Stimulated activated CD4-positive, alpha-beta T cell treated with anti-CD3 and anti-CD28 coated beads, Interleukin-4, amount 100 ng/mL, for 4 hours (primary cell): ENCODE measurements around the gene GET3.

ENCODE experiments used
- DNase-seq, 2 experiments: peaks; one replicate each; pipeline ENCODE4 v3.0.0-alpha.2; 2020

The GET3 gene

DNA sequence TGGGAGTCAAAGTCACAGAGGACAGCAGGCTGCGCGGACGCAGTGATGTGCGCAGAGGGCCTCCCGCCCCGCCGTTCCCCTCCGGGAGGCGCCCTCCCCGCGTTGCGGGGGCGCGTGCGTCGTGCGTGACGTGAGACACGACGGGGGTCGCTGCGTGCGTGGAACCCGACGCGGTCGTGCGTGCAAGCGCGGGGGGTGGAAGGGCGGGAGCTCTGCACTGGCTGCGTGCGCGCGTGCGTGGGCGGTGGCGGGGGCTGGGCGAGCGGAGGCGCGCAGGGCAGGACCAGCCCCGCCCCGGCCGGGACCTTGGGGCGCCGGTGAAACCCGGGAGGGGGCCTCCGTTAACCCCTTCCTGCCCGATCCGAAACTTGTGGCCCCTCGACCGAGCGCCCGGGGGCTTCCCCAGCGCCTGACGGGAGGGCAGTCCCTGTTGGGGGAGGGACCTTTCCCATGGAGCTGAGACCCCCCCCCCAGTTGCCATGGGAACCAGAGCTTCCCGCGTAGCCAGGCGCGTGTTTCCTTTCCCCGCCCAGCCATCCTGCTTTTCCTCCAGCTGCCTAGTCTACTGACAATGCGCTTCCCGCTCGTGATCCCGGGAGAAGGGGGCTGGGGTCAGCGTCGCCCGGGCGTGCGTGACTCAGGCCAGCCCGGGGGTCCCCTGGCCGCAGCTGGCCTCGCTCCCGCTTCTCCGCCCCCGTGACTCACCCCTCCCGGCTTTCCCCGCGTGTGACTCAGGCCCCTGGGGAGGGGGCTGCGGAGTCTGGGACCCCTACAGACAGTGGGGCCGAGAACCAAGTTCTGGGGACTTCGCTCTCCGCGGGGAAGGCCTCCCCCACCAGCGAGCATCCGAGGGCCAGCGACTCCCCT lies 45.4 kb downstream of the GET3 start:
- peak; percentile 91 for DNase-seq

DNA sequence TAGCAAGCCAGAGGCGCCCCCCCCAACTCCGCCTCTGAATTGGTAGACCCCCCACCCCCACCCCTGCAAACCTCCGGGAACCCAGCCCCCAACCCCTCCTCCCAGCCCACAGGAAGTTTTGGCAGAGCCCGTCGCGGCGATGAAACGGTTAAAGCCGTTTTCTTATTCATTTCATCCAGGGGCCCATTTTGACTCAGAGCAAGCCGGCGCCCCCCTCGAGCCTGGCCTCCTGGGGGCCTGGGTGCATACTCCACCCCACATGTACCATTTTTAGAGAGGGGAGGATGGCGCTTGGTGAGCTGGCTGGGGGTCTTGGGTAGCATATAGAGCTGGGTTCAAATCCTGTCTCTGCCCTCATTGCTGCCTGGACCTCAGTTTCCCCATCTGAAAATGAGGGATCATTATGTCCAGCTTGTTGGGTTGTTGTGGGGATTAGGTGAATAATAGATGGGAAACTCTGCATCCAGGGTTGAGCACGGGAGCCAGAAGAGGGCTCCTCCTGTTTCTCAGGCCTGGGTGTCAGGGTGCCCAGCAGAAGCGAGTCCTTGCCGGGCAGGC lies 46.1 kb downstream of the GET3 start:
- peak in 1 of 2 experiments; percentile 56 for DNase-seq

DNA sequence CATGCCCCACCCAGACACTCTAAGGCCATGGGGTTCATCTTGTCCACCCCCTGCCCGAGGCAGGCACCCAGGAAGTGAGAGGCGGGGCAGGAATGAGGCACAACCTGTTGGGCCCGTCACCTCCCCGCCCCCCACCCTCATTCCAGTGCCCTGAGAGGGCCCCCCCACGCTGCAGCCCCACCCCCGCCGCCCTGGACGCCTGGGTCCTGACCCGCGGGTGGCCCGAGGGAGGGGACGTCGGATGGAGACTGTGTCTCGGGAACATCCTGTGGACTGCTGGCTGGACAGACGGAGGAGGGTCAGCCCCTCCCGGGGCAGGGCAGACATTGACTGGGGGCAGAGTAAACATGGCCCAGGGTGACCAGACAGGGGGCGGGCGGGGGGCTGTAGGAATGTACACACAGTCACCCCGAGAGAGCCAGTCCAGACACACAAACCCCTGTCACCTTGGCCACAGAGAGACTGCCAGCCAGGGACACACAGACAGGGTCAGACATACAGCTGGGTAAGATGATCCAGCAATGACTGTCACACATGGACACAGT lies 46.6 kb downstream of the GET3 start:
- no peak for DNase-seq

DNA sequence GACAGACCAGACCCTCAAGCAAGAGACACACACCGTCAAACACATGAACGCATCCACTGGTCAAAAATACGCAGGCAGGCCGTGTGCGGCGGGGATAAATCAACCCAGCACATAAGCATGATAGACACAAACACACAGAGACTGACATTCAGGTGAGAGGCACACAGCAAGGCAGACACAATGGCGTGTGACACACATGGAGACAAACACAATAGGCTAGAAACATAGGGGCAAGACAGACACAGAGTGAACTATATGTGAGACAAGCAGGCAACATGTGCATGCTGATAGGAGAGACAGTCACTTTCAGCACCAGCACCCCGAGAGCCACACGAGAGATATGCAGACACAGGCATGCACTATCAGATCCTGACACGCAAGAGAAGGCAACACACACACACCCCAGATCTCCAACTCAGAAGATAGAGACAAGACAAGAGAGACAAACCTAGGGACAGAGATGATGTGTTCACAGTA lies 47.1 kb downstream of the GET3 start:
- DNase-seq, result no peak

DNA sequence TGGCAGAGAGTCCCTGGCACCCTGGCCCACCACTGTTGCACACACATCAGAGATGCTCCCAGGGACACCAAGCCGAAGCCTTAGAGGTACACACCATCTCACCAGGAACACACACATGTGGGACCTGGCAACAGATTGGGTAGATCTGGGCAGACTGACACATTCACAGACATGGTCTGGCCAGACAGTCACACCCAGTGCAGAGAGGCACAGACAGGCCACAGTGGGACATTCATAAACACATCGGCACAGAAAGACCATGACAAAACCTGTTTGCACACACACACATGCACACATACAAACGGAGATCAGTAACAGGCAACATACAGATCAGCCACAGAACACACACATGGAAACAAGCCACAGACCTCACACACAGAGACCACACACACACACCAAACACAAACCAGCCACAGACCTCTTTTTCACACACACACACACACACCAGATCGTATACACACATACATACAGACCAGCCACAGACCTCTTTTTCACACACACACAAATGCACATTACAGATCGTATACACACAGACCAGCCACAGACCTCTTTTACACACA lies 47.7 kb downstream of the GET3 start:
- DNase-seq, result no peak

DNA sequence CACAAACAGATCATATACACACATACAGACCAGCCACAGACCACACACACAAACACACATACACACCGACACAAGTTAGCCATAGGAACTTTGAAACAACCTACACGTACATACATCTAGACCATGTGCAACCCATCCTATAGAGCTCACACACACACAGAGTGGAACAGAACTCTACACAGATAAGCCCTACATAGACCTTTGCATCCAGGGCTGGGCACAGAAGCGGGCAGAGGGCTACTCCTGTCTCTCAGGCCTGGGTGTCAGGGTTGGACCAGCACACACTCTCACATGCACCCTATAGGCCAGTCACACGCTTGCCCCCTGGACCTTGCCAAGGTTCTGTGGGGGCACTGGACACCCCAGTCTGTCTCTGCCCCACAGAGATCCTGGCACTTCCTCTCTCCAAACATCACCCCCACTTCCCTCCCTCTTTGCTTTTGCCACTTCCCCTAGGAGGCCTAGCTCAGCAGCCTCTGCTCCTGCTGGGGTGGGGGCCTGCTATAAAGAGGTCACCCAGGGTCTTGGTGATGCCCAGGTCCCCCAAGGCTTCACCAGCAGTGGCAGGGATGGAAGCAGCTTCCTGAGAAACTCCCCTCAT lies 48.2 kb downstream of the GET3 start:
- no peak for DNase-seq

DNA sequence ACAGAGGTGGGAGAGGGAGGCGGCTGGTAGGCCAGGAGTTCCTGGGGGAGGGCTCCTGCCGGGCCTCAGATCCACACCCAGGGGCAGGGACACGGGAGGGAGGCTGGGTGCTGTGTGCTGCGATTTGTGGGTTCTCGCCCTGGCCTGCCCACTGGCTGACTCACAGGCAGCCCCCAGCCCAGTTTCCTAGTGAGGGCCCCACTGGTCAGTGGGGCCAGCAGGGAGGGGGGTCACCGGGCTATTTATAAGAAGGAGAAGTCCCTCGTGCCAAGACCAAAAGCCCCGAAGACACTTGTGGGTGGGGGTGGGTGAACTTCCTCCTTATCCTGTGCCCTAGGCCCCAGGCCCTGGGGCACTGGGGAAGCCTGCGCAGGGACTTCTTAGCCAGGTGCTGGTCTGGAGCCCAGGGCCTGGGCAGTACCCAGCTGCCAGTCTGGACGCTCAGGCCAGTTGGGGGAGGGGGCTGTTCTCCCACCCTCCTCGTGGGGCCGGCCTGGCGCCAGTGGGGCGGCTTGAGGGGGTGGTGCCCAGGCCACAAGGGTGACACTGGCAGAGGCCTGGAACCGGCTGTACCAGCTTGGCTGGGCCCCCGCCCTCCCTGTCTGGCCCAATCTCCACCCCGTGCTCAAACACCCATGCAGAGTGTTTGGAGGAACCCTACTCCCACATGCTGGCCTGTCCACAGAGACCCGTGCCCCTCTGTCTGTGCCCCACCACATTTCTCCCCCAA lies 49.0 kb downstream of the GET3 start:
- DNase-seq, result no peak

DNA sequence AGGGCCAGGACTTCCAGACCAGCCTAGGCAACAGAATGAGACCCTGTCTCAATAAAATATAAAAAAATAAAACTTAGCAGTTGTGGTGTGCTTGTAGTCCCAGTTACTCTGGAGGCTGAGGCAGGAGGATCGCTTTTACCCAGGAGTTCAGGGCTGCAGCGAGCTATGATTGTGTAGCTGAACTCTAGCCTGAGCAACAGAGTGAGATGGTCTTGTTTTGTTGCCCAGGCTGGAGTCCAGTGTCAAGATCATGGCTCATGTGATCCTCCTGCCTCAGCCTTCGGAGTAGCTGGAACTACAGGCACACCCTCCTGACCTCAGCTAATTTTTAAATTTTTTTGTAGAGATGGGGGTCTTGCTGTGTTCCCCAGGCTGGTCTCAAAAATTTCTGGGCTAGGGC lies 49.7 kb downstream of the GET3 start:
- DNase-seq, result no peak

DNA sequence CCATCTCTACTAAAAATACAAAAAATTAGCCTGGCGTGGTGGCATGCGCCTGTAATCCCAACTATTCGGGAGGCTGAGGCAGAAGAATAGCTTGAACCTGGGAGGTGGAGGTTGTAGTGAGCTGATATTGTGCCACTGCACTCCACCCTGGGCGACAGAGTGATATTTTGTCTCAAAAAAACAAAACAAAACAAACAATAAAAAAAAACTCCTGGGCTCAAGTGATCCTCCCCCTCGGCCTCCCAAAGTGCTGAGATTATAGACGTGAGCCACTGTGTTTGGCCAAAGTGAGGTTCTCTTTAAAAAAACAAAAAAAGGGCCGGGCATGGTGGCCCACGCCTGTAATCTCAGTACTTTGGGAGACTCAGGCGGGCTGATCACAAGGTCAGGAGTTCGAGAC lies 50.2 kb downstream of the GET3 start:
- no peak for DNase-seq

DNA sequence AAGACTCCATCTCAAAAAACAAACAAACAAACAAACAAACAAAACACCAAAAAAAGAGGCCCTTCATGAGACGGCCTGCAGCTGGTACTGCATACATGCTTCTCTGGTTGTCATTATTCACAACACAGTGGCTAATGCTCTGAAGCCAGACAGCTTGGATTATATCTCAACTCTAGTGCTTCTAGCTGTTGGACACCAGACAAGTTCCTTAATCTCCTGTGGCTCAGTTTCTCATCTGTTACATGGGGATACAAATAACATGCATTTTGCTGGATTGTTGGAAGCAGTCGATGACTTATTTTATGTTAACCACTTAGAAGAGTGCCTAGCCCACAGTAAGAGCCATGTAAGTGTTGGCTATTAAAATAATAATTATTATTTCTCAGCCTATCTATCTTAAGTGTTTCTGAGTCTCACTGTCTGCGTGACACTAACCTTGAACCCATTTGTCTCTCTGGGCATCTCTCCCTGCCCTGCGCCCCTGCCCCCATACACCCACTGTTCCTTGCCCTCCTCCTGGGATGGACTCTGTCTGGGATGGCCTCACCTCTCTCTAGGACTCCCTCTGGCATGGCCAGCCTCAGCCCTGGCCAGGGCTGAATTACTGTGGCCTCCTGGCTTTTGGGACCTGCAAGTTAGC lies 50.9 kb downstream of the GET3 start:
- no peak for DNase-seq

DNA sequence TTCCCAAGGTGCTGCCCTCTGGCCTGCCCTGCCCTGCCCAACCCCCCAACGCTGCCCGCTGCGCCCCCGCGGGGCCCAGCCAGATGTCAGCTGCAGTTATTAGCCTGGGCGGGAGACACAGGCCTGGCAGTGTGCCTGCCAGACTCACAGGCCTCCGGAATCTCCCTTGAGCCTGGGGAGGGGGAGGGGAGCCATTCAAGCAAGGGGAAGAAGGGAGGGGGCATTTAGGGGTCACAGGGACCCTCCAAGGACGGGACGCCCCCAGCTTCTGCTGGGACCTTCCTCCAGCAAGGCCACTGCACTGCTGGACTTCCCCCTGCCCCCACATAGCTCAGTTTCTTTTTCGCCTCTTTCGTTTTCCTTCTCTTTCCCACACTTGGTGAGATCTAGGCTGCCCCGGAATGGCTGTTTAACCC lies 51.4 kb downstream of the GET3 start:
- no peak for DNase-seq

DNA sequence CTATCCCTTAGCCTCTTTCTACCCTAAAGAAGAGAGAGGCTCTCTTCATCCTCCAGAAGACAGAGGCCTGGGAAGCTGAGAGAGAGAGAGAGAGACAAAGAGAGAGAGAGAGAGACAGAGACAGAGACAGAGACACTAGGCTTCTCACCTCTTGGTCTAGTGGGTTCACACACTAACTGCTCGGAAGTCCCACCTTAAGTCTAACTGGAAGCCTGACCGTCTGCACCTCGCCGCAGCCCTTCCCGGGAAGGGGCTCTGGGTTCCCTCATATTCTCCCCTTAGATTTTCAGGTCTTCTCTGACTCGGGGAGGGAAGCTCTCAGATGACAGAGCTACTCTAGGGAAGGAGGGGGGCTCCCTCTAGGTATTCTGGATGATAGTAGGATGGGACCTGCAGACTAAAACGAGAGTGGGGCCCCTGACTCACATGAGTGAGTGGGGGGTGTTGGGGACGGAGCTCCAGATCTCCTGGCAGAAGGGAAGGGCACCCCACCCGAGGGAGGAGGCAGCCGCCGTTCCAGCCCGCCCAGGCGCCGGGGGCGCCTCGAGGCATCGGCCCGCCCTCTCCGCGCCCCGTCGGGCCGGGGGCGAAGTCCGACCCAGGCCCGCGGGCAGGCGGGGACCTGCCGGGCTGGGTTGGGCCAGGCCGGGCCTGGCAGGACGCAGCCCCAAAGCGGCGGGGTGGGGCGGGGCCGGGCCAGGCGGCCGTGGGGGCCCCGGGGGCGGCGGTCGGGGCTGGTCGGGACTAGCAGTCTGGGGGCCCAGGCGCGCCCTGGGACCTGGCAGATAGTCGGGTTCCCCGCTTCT lies 52.0 kb downstream of the GET3 start:
- DNase-seq, result no peak

DNA sequence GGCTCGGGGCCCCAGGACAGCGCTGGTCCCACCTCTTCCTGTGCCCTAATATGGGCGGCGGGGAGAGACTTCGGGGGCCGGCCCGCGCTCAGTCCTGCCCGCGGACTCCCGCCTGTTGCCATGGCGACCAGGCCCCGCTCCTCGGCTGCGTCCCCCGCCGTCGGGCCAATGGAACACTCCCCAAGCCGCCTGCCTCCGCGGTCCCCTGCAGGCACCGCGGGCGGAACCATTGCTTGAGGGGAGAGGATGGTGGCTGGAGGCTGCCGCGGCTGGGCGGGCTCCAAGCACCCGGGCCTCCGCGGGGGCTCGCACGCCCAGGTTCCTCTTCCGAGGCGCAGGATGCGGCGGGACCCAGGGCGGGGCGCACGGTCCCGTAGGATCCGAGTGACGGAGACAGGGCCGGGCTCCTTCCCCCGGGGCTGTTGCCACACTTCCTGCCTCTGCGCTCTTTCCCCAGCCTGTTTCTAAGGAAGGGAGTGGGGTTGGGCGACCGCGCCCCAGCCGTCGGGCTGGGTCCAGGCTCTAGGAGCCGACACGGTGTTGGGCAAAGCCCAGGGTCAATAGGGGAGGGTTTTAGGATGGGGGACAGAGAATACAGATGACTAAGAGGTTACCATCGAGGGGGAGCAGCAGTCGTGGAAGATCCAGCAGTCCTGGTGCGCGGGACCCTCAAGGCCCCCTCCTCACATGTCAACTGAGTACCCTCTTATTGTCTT lies 52.8 kb downstream of the GET3 start:
- DNase-seq, result peak; percentile 80 to 86

DNA sequence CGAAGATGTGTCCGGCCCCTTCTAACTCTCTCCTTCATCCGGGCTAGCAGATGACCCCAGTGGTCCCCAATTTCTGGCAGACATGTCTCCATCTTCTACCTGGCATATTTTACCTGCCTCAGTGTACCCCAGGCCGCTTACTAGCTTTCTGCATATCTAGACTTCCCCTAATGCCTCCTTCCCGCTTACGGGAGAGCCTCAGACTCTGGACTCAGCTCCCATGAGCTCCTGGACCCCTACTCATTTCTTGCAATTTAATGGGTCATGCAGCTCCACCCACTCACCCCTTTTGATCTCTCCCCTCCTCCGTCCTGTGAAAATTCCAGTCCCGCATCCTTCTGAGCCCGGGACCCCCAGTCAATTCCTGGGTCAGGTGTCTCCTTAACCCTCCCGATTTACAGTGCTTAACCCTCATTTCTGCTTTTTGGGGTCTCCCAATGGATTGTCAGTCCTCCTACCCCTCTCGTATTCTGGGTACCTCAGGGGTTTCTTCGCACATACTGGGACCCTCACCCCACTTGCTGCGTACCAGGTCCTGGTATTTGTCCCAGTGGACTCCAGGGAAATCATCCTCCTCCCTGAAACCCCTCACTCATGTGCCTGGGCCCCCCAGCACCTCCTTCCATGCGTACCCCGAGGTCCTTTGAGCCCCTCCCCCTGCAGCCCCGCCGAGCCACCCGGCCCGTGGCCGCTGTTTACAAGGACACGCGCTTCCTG lies 53.5 kb downstream of the GET3 start:
- no peak for DNase-seq

DNA sequence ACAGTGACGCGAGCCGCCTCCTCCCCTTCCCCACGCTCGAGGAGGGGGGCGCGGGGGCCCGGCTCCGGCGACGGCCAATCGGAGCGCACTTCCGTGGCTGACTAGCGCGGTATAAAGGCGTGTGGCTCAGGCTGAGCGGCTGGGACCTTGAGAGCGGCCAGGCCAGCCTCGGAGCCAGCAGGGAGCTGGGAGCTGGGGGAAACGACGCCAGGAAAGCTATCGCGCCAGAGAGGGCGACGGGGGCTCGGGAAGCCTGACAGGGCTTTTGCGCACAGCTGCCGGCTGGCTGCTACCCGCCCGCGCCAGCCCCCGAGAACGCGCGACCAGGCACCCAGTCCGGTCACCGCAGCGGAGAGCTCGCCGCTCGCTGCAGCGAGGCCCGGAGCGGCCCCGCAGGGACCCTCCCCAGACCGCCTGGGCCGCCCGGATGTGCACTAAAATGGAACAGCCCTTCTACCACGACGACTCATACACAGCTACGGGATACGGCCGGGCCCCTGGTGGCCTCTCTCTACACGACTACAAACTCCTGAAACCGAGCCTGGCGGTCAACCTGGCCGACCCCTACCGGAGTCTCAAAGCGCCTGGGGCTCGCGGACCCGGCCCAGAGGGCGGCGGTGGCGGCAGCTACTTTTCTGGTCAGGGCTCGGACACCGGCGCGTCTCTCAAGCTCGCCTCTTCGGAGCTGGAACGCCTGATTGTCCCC lies 54.2 kb downstream of the GET3 start, which contains the start of gene JUNB:
Gene JUNB, plus strand, starts transcription at position 142 of the 706 bp plus-strand sequence. Its CDS starts 286 bp downstream, at position 428.
- peak; percentile 95 to 98 for DNase-seq

DNA sequence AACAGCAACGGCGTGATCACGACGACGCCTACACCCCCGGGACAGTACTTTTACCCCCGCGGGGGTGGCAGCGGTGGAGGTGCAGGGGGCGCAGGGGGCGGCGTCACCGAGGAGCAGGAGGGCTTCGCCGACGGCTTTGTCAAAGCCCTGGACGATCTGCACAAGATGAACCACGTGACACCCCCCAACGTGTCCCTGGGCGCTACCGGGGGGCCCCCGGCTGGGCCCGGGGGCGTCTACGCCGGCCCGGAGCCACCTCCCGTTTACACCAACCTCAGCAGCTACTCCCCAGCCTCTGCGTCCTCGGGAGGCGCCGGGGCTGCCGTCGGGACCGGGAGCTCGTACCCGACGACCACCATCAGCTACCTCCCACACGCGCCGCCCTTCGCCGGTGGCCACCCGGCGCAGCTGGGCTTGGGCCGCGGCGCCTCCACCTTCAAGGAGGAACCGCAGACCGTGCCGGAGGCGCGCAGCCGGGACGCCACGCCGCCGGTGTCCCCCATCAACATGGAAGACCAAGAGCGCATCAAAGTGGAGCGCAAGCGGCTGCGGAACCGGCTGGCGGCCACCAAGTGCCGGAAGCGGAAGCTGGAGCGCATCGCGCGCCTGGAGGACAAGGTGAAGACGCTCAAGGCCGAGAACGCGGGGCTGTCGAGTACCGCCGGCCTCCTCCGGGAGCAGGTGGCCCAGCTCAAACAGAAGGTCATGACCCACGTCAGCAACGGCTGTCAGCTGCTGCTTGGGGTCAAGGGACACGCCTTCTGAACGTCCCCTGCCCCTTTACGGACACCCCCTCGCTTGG lies 55.0 kb downstream of the GET3 start:
- DNase-seq, result peak; percentile 69 to 86

DNA sequence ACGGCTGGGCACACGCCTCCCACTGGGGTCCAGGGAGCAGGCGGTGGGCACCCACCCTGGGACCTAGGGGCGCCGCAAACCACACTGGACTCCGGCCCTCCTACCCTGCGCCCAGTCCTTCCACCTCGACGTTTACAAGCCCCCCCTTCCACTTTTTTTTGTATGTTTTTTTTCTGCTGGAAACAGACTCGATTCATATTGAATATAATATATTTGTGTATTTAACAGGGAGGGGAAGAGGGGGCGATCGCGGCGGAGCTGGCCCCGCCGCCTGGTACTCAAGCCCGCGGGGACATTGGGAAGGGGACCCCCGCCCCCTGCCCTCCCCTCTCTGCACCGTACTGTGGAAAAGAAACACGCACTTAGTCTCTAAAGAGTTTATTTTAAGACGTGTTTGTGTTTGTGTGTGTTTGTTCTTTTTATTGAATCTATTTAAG lies 55.6 kb downstream of the GET3 start:
- no peak for DNase-seq
